Mesendoderm (in vitro differentiated cells): ENCODE data around the gene SLC16A9.
A peak's percentile ranks its signal among the peaks of the same experiment; 100 is the strongest.

ENCODE experiments used
- DNase-seq: peaks from one replicate; pipeline ENCODE4 v3.0.0; 2013
- H2AK5ac ChIP-seq: 2 replicates; pipeline ENCODE4 v1.6.1; 2013; ENCODE audit warnings: low read length, inconsistent platforms
- H2BK120ac ChIP-seq: 2 replicates; pipeline ENCODE4 v1.6.1; 2013; ENCODE audit warnings: low read depth, mild to moderate bottlenecking, low read length, moderate library complexity, mixed read lengths
- H2BK15ac ChIP-seq: replicated peaks from 2 replicates; pipeline ENCODE4 v1.6.1; 2013; ENCODE audit warnings: low read depth, mild to moderate bottlenecking, moderate library complexity
- H2BK5ac ChIP-seq: 2 replicates; pipeline ENCODE4 v1.6.1; 2013; ENCODE audit warnings: low read length, inconsistent platforms
- H3K18ac ChIP-seq: 2 replicates; pipeline ENCODE4 v1.6.1; 2013; ENCODE audit warnings: mild to moderate bottlenecking, low read length, mixed read lengths
- H3K23ac ChIP-seq: one replicate; pipeline ENCODE4 v1.6.1; 2013; ENCODE audit warnings: low read length
- H3K27ac ChIP-seq: 2 replicates; pipeline ENCODE4 v1.5.1; 2013; ENCODE audit warnings: low read depth, mild to moderate bottlenecking, inconsistent platforms, low read length, moderate library complexity
- H3K27me3 ChIP-seq: 2 replicates; pipeline ENCODE4 v1.6.1; 2013; ENCODE audit warnings: low read length, control low read depth, mild to moderate bottlenecking, inconsistent platforms; ENCODE audit not compliant: insufficient read depth, poor library complexity
- H3K36me3 ChIP-seq: 2 replicates; pipeline ENCODE4 v1.6.1; 2013; ENCODE audit warnings: low read length, inconsistent platforms; ENCODE audit not compliant: control insufficient read depth, insufficient read depth
- H3K4ac ChIP-seq: one replicate; pipeline ENCODE4 v1.6.1; 2013; ENCODE audit warnings: low read depth, mild to moderate bottlenecking, low read length, moderate library complexity
- H3K4me1 ChIP-seq: 2 replicates; pipeline ENCODE4 v1.6.1; 2013; ENCODE audit warnings: low read depth, low read length, inconsistent platforms; ENCODE audit not compliant: control insufficient read depth
- H3K4me2 ChIP-seq: 2 replicates; pipeline ENCODE4 v1.6.1; 2013; ENCODE audit warnings: low read length
- H3K4me3 ChIP-seq: 2 replicates; pipeline ENCODE4 v1.5.1; 2013; ENCODE audit warnings: mild to moderate bottlenecking, low read length
- H3K56ac ChIP-seq: one replicate; pipeline ENCODE4 v1.6.1; 2013; ENCODE audit warnings: low read length
- H3K79me1 ChIP-seq: 2 replicates; pipeline ENCODE4 v1.6.1; 2013; ENCODE audit warnings: low read length, inconsistent platforms
- H3K79me2 ChIP-seq: 2 replicates; pipeline ENCODE4 v1.6.1; 2013; ENCODE audit warnings: mild to moderate bottlenecking, low read length; ENCODE audit not compliant: control insufficient read depth, insufficient read depth
- H3K9ac ChIP-seq: 2 replicates; pipeline ENCODE4 v1.6.1; 2013; ENCODE audit warnings: low read length, inconsistent platforms
- H4K5ac ChIP-seq: one replicate; pipeline ENCODE4 v1.6.1; 2013; ENCODE audit warnings: low read length
- H4K8ac ChIP-seq: one replicate; pipeline ENCODE4 v1.6.1; 2013; ENCODE audit warnings: low read depth, mild to moderate bottlenecking, control low read depth, low read length, moderate library complexity
- WGBS: extraction: QIAGEN DNeasy Blood & Tissue Kit; methylation state at CpG from one replicate; pipeline ENCODE4 v1.1.7; 2013; ENCODE audit warnings: low lambda C conversion rate, missing lambda C conversion rate; ENCODE audit not compliant: insufficient coverage; ENCODE audit errors: extremely low coverage; 5-methylcytosine and 5-hydroxymethylcytosine counted together

Gene SLC16A9

DNA sequence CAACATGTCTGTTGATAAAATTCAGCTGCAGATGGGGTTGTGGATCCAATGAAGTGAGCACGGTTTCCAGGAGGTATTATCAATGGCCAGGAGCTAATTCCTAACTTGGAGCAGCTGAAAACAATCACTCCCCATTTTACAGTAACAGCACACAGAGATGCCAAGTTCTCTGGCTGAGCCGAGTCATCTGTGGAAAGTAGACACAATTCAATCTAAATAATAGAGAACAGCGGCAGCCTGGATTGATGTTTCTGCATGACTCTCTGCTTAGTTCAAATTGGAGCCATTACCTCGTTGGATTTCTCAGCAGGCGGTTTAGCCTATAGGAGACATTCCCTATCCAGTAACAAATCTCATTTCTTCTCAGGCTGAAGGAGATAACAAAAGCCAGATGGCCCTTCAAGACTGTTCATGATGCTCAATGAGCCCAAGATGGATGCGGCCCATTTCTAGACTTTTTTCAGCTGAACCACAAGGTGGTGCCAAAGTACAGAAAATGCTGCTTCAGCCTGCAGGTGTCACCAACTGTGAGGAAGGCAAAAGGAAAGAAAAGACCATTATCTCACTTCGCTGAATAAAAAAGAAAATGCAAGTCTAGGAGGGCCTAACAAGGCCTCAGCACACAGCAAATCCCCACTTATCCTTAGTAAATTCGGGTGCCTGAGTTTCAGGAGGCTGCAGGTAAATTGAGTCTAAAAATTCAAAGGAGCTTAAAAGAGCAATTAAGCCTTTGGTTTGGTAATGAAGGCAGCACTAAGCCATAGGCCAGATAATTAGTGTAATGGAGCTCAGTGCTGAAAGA, 83.7 kb downstream of the SLC16A9 start:
- no peak overlapping the region for H2BK15ac ChIP-seq
- no peak overlapping the region for H4K5ac ChIP-seq
- H3K4me3 ChIP-seq: no peak overlapping the region
- H3K18ac ChIP-seq: no peak overlapping the region
- no peaks in the 10 kb centered on the region for H3K79me2 ChIP-seq
- H3K9ac ChIP-seq: no peak overlapping the region
- H3K79me1 ChIP-seq: no peaks in the 10 kb centered on the region
- no peaks in the 10 kb centered on the region for H3K4me1 ChIP-seq
- H3K4ac ChIP-seq: no peak overlapping the region
- no peak overlapping the region for H2AK5ac ChIP-seq
- no peak overlapping the region for H3K23ac ChIP-seq
- H4K8ac ChIP-seq: no peak overlapping the region
- no peak overlapping the region for H3K27ac ChIP-seq
- no peak overlapping the region for H3K56ac ChIP-seq
- DNase-seq: peak; percentile 85
- H2BK5ac ChIP-seq: no peak overlapping the region
- no peaks in the 10 kb centered on the region for H3K27me3 ChIP-seq
- no CpG with 5 or more reads among the region's 8 CpGs for WGBS
- no peak overlapping the region for H3K4me2 ChIP-seq
- H2BK120ac ChIP-seq: no peak overlapping the region
- no peaks in the 10 kb centered on the region for H3K36me3 ChIP-seq

GRCh38 chr10:59624951-59625350, 84.7 kb downstream of the SLC16A9 start:
- H4K8ac ChIP-seq: no peak overlapping the region
- no peak overlapping the region for H3K23ac ChIP-seq
- H2BK15ac ChIP-seq: no peak overlapping the region
- no peak overlapping the region for H3K4me2 ChIP-seq
- H3K18ac ChIP-seq: no peak overlapping the region
- no peaks in the 10 kb centered on the region for H3K79me1 ChIP-seq
- H3K27ac ChIP-seq: no peak overlapping the region
- no CpG with 5 or more reads among the region's 8 CpGs for WGBS
- H3K4ac ChIP-seq: no peak overlapping the region
- H3K56ac ChIP-seq: no peak overlapping the region
- H3K27me3 ChIP-seq: no peaks in the 10 kb centered on the region
- no peaks in the 10 kb centered on the region for H3K4me1 ChIP-seq
- DNase-seq: no peak
- no peak overlapping the region for H2AK5ac ChIP-seq
- H3K9ac ChIP-seq: no peak overlapping the region
- H4K5ac ChIP-seq: no peak overlapping the region
- no peaks in the 10 kb centered on the region for H3K79me2 ChIP-seq
- H3K36me3 ChIP-seq: no peaks in the 10 kb centered on the region
- H2BK5ac ChIP-seq: no peak overlapping the region
- H3K4me3 ChIP-seq: no peak overlapping the region
- H2BK120ac ChIP-seq: no peak overlapping the region

GRCh38 chr10:59624136-59624535, 85.5 kb downstream of the SLC16A9 start:
- Histone ChIP-seq H3K9ac (no peak overlapping the region), H3K79me1 (no peaks in the 10 kb centered on the region), H2BK15ac (no peak overlapping the region), H3K4me2 (no peak overlapping the region), H3K4me1 (no peaks in the 10 kb centered on the region), H3K27me3 (no peaks in the 10 kb centered on the region), H3K4ac (no peak overlapping the region), H3K18ac (no peak overlapping the region), H3K56ac (no peak overlapping the region), H2AK5ac (no peak overlapping the region), H3K79me2 (no peaks in the 10 kb centered on the region), H3K36me3 (no peaks in the 10 kb centered on the region), H4K8ac (no peak overlapping the region), H4K5ac (no peak overlapping the region), H3K27ac (no peak overlapping the region), H2BK120ac (no peak overlapping the region), H3K4me3 (no peak overlapping the region), H3K23ac (no peak overlapping the region), H2BK5ac (no peak overlapping the region)
- no CpG with 5 or more reads among the region's 3 CpGs for WGBS
- DNase-seq: no peak

DNA sequence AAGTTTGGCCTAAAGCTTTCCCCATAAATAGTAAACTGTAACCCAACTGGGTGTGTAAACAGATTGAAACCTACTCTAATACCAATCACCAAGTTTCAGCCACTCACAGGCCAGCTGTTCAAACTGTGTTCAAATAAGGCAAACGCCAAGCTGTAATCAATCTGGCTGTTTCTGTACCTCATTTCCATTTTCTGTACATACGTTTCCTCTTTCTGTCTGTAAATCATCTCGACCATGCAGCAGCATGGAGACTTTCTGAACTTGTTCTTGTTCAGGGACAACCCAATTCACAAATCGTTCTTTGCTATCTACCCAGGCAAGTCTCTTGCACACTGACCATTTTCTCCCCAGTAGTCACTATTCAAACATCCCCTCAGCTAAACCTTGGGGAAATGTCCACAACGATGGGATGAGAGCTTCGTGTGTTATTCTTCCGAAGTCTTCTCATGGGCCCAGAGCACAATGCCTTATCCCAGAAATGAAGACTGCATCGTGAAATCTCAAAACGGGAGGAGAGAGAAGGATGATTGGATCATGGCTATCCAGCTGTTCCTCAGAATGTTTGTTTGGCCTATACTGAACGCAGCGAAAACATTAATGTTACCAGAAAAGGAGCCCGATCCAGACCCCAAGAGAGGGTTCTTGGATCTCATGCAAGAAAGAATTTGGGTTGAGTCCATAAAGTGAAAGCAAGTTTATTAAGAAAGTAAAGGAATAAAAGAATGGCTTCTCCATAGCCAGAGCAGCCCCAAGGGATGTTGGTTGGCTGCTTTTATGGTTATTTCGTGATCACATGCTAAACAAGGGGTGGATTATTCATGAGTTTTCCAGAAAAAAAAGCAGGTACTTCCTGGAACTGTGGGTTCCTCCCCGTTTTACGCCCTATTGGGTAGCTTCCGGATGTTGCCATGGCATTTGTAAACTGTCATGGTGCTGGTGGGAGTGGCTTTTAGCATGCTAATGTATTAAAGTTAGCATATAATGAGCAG, 86.2 kb downstream of the SLC16A9 start:
- H4K8ac ChIP-seq: no peak overlapping the region
- H3K27me3 ChIP-seq: no peaks in the 10 kb centered on the region
- H4K5ac ChIP-seq: no peak overlapping the region
- no peak for DNase-seq
- H3K36me3 ChIP-seq: no peaks in the 10 kb centered on the region
- H2BK15ac ChIP-seq: no peak overlapping the region
- H3K23ac ChIP-seq: no peak overlapping the region
- WGBS: no CpG with 5 or more reads among the region's 16 CpGs
- H3K4me3 ChIP-seq: no peak overlapping the region
- no peak overlapping the region for H3K4ac ChIP-seq
- H3K9ac ChIP-seq: no peak overlapping the region
- no peak overlapping the region for H3K18ac ChIP-seq
- H3K56ac ChIP-seq: no peak overlapping the region
- no peaks in the 10 kb centered on the region for H3K79me2 ChIP-seq
- H3K79me1 ChIP-seq: no peaks in the 10 kb centered on the region
- H2AK5ac ChIP-seq: no peak overlapping the region
- no peaks in the 10 kb centered on the region for H3K4me1 ChIP-seq
- H3K27ac ChIP-seq: no peak overlapping the region
- H2BK120ac ChIP-seq: no peak overlapping the region
- no peak overlapping the region for H2BK5ac ChIP-seq
- no peak overlapping the region for H3K4me2 ChIP-seq

DNA sequence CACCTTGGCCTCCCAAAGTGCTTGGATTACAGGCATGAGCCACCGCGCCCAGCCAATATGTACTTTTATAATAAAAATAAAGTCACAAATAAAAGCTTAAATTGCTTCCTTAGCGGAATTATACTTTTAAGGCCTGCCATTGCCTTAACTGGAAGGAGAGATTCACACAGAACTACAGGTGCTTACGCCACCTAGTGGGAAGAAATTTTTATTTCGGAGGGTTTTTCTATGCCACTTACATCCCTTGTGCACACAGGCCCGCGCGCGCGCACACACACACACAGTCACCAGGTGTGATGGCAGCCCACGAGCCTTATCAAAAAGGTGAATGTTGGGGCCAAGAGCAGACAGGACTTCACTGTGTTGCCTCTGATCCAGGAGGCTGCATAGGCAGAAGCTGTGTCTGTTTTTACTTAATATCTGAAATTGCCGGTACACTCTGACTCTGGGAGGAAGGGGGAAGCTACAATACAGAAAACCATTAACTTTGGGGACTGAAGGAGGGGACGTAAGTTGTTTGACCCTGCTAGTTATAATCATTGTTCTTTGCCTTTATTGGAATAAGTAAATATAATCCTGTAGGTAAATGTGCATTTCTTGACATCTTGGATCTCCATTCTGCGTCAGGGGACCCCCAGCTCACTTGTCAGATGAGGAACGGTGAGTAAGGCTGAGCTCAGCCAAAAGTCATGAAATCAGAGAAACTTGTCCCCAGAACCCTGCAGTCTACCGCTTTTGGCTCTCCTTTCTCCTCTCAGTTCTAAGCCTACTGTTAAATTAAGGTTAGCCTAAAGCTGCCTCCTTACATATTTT, 87.1 kb downstream of the SLC16A9 start:
- Histone ChIP-seq H3K23ac (no peak overlapping the region), H3K56ac (no peak overlapping the region), H3K18ac (no peak overlapping the region), H3K4me1 (no peaks in the 10 kb centered on the region), H3K79me2 (no peaks in the 10 kb centered on the region), H3K4me2 (no peak overlapping the region), H4K8ac (no peak overlapping the region), H3K4ac (no peak overlapping the region), H3K36me3 (no peaks in the 10 kb centered on the region), H2BK120ac (no peak overlapping the region), H3K27me3 (no peaks in the 10 kb centered on the region), H3K4me3 (no peak overlapping the region), H3K27ac (no peak overlapping the region), H3K9ac (no peak overlapping the region), H4K5ac (no peak overlapping the region), H2AK5ac (no peak overlapping the region), H2BK15ac (no peak overlapping the region), H3K79me1 (no peaks in the 10 kb centered on the region), H2BK5ac (no peak overlapping the region)
- no CpG with 5 or more reads among the region's 16 CpGs for whole genome bisulfite sequencing
- DNase-seq: peak; percentile 75
